HEK293 (cell line): Measurements from ENCODE around the gene R3HDM4.
"Not testable (repeated sequence)": the region's sequence is repeated elsewhere in the genome, so short reads cannot be mapped to it uniquely, and the experiment has no call there.

Source experiments
- CTCF ChIA-PET: fragments of 350-600 bp; formaldehyde crosslinking; extraction: SDS; loops from one replicate; lab custom pipeline; 2021; ENCODE audit warnings: antibody characterized with exemption; lab: Yijun Ruan, JAX
- POLR2A ChIA-PET: fragments of 300-600 bp; formaldehyde crosslinking; extraction: SDS; loops from one replicate; lab custom pipeline; 2020; ENCODE audit warnings: antibody characterized with exemption, inconsistent platforms; lab: Yijun Ruan, JAX
- H3K27ac ChIP-seq: fragments of 200-500 bp; sonication (Bioruptor generic); 2 replicates; pipeline ENCODE4 v1.5.1; 2014; ENCODE audit warnings: low read depth, low read length, control low read depth, inconsistent platforms; ENCODE audit errors: extremely low read depth
- H3K36me3 ChIP-seq, 2 experiments: fragments of 200-500 bp in 1 of 2; sonication (Bioruptor generic) in 1 of 2; 1 replicate in 1 of 2; 2 replicates in 1 of 2; pipeline ENCODE4 v1.5.1; 2014 to 2017; ENCODE audit warnings: inconsistent platforms in 2 of 2, low read length in 2 of 2; ENCODE audit not compliant: control insufficient read depth in 2 of 2, insufficient read depth in 1 of 2
- H3K4me1 ChIP-seq: fragments of 200-500 bp; sonication (Bioruptor generic); 2 replicates; pipeline ENCODE4 v1.5.1; 2014; ENCODE audit warnings: mild to moderate bottlenecking, low read length, inconsistent platforms; ENCODE audit not compliant: control insufficient read depth, insufficient read depth
- H3K4me3 ChIP-seq: 2 replicates; pipeline ENCODE4 v1.5.1; 2011; ENCODE audit warnings: low read depth, mild to moderate bottlenecking, control low read depth, low read length, moderate library complexity
- H3K9me3 ChIP-seq: fragments of 200-500 bp; sonication (Bioruptor generic); 2 replicates; pipeline ENCODE4 v1.5.1; 2014; ENCODE audit warnings: low read depth, low read length, inconsistent platforms; ENCODE audit not compliant: control insufficient read depth, insufficient read depth
- HIC1 ChIP-seq: fragments of 450-650 bp; formaldehyde crosslinking; IDR thresholded peaks from 2 replicates; pipeline ENCODE4 v1.5.1; 2016; ENCODE audit warnings: missing biosample characterization, missing genetic modification characterization
- HOXD13 ChIP-seq: sonication (generic); formaldehyde crosslinking; IDR thresholded peaks from 2 replicates; pipeline ENCODE4 v1.8.0; 2022; ENCODE audit warnings: missing genetic modification reagents, borderline replicate concordance
- OSR2 ChIP-seq: fragments of 450-650 bp; formaldehyde crosslinking; IDR thresholded peaks from 2 replicates; pipeline ENCODE4 v1.5.1; 2016; ENCODE audit warnings: missing biosample characterization, missing genetic modification characterization
- PRDM10 ChIP-seq: fragments of 450-650 bp; formaldehyde crosslinking; IDR thresholded peaks from 2 replicates; pipeline ENCODE4 v1.5.1; 2016; ENCODE audit warnings: missing biosample characterization, missing genetic modification characterization
- PRDM6 ChIP-seq: fragments of 450-650 bp; formaldehyde crosslinking; IDR thresholded peaks from 2 replicates; pipeline ENCODE4 v1.5.1; 2017; ENCODE audit warnings: missing biosample characterization, missing genetic modification characterization
- SP7 ChIP-seq: fragments of 450-650 bp; formaldehyde crosslinking; IDR thresholded peaks from 2 replicates; pipeline ENCODE4 v1.5.1; 2016; ENCODE audit warnings: missing biosample characterization, missing genetic modification characterization
- ZBTB8A ChIP-seq: fragments of 450-650 bp; formaldehyde crosslinking; IDR thresholded peaks from 2 replicates; pipeline ENCODE4 v1.5.1; 2016; ENCODE audit warnings: missing biosample characterization, missing genetic modification characterization
- ZNF133 ChIP-seq: fragments of 450-650 bp; formaldehyde crosslinking; IDR thresholded peaks from 2 replicates; pipeline ENCODE4 v1.5.1; 2016; ENCODE audit warnings: missing biosample characterization, missing genetic modification characterization
- ZNF138 ChIP-seq: fragments of 450-650 bp; formaldehyde crosslinking; IDR thresholded peaks from 2 replicates; pipeline ENCODE4 v1.5.1; 2016; ENCODE audit warnings: missing biosample characterization, missing genetic modification characterization, borderline replicate concordance
- ZNF157 ChIP-seq: fragments of 450-650 bp; formaldehyde crosslinking; IDR thresholded peaks from 2 replicates; pipeline ENCODE4 v1.5.1; 2016; ENCODE audit warnings: missing biosample characterization, missing genetic modification characterization
- ZNF302 ChIP-seq: fragments of 450-650 bp; formaldehyde crosslinking; IDR thresholded peaks from 2 replicates; pipeline ENCODE4 v1.5.1; 2016; ENCODE audit warnings: missing biosample characterization, missing genetic modification characterization, low read depth
- ZNF341 ChIP-seq: fragments of 450-650 bp; formaldehyde crosslinking; IDR thresholded peaks from 2 replicates; pipeline ENCODE4; 2016; ENCODE audit warnings: low read depth, missing biosample characterization, missing genetic modification characterization
- ZNF354C ChIP-seq: fragments of 450-650 bp; formaldehyde crosslinking; IDR thresholded peaks from 2 replicates; pipeline ENCODE4 v1.5.1; 2016; ENCODE audit warnings: missing biosample characterization, missing genetic modification characterization, low read depth, borderline replicate concordance
- ZNF426 ChIP-seq: fragments of 450-650 bp; formaldehyde crosslinking; IDR thresholded peaks from 2 replicates; pipeline ENCODE4 v1.5.1; 2017; ENCODE audit warnings: missing biosample characterization, missing genetic modification characterization, mild to moderate bottlenecking, inconsistent platforms, moderate library complexity
- ZNF488 ChIP-seq: fragments of 450-650 bp; formaldehyde crosslinking; IDR thresholded peaks from 2 replicates; pipeline ENCODE4 v1.5.1; 2016; ENCODE audit warnings: missing biosample characterization, missing genetic modification characterization
- ZNF560 ChIP-seq: fragments of 450-650 bp; formaldehyde crosslinking; IDR thresholded peaks from 2 replicates; pipeline ENCODE4 v1.5.1; 2017; ENCODE audit warnings: missing biosample characterization, missing genetic modification characterization, borderline replicate concordance
- ZNF571 ChIP-seq: fragments of 450-650 bp; formaldehyde crosslinking; IDR thresholded peaks from 2 replicates; pipeline ENCODE4 v1.5.0; 2017; ENCODE audit warnings: missing biosample characterization, missing genetic modification characterization
- ZNF626 ChIP-seq: fragments of 450-650 bp; sonication (Bioruptor Pico); formaldehyde crosslinking; IDR thresholded peaks from 2 replicates; pipeline ENCODE4 v1.5.1; 2018; ENCODE audit warnings: missing biosample characterization, missing genetic modification characterization, inconsistent platforms
- ZNF629 ChIP-seq: fragments of 450-650 bp; formaldehyde crosslinking; IDR thresholded peaks from 2 replicates; pipeline ENCODE4 v1.5.1; 2017; ENCODE audit warnings: missing biosample characterization, missing genetic modification characterization
- ZNF658 ChIP-seq: fragments of 450-650 bp; formaldehyde crosslinking; IDR thresholded peaks from 2 replicates; pipeline ENCODE4; 2016; ENCODE audit warnings: missing biosample characterization, missing genetic modification characterization
- ZNF707 ChIP-seq: fragments of 450-650 bp; formaldehyde crosslinking; IDR thresholded peaks from 2 replicates; pipeline ENCODE4 v1.5.1; 2016; ENCODE audit warnings: missing biosample characterization, missing genetic modification characterization
- ZNF785 ChIP-seq: fragments of 450-650 bp; formaldehyde crosslinking; IDR thresholded peaks from 2 replicates; pipeline ENCODE4 v1.5.1; 2016; ENCODE audit warnings: missing biosample characterization, missing genetic modification characterization
- ZNF843 ChIP-seq: fragments of 450-650 bp; formaldehyde crosslinking; IDR thresholded peaks from 2 replicates; pipeline ENCODE4 v1.5.1; 2016; ENCODE audit warnings: missing biosample characterization, missing genetic modification characterization
- ZXDB ChIP-seq: fragments of 450-650 bp; formaldehyde crosslinking; IDR thresholded peaks from 2 replicates; pipeline ENCODE4 v1.5.1; 2016; ENCODE audit warnings: missing biosample characterization, missing genetic modification characterization

The R3HDM4 gene

GRCh38 chr19:854549-854948 lies 58.5 kb downstream of the R3HDM4 start:
- ChIA-PET POLR2A (no interaction called here), CTCF (no interaction called here)
- no peak overlapping the region for H3K4me3 ChIP-seq
- H3K27ac ChIP-seq = no peak overlapping the region
- no peaks in the 10 kb centered on the region for H3K36me3 ChIP-seq
- H3K4me1 ChIP-seq = no peaks in the 10 kb centered on the region
- no peaks in the 10 kb centered on the region for H3K9me3 ChIP-seq
- TF ChIP-seq ZNF707 (tag by site-specific recombination) = no peak
- no peak for TF ChIP-seq PRDM6 (tag by site-specific recombination)
- no peak for TF ChIP-seq ZNF571 (tag by site-specific recombination)
- no peak for TF ChIP-seq ZNF658 (tag by site-specific recombination)
- TF ChIP-seq ZNF626 (tag by site-specific recombination) = no peak
- TF ChIP-seq PRDM10 (tag by site-specific recombination) = no peak
- no peak for TF ChIP-seq HIC1 (tag by site-specific recombination)
- no peak for TF ChIP-seq ZNF138
- TF ChIP-seq ZNF843 (tag by site-specific recombination) = no peak
- no peak for TF ChIP-seq ZNF629 (tag by site-specific recombination)

GRCh38 chr19:853614-854220 lies 59.3 kb downstream of the R3HDM4 start:
- POLR2A ChIA-PET, H3K36me3 ChIP-seq, H3K9me3 ChIP-seq, H3K27ac ChIP-seq, H3K4me1 ChIP-seq, H3K4me3 ChIP-seq: not testable (repeated sequence)
- CTCF ChIA-PET = interaction anchor here (0.6 kb wide), 1 partner anchor 13 kb away, joined by 3 read pairs; no protein-coding TSS in a partner anchor

- Histone ChIP-seq H3K36me3 (no peaks in the 10 kb centered on the region), H3K9me3 (no peaks in the 10 kb centered on the region), H3K4me3 (no peak overlapping the region), H3K4me1 (no peaks in the 10 kb centered on the region), H3K27ac (no peak overlapping the region)
- POLR2A ChIA-PET = no interaction called here
- CTCF ChIA-PET = no interaction called here
- TF ChIP-seq OSR2 (tag by site-specific recombination) (no peak), ZNF302 (tag by site-specific recombination) (no peak), ZNF354C (tag by site-specific recombination) (no peak), SP7 (no peak), ZNF341 (tag by site-specific recombination) (no peak), ZNF488 (tag by site-specific recombination) (no peak), ZNF626 (tag by site-specific recombination) (no peak), ZNF560 (tag by site-specific recombination) (no peak), HOXD13 (CRISPR knock-in tag) (no peak), ZXDB (tag by site-specific recombination) (no peak), ZBTB8A (tag by site-specific recombination) (no peak), ZNF157 (tag by site-specific recombination) (no peak), ZNF426 (tag by site-specific recombination) (no peak), ZNF785 (tag by site-specific recombination) (no peak), ZNF133 (tag by site-specific recombination) (no peak)
Observed at GRCh38 chr19:853014-853585, 59.9 kb downstream of the R3HDM4 start.
